ENCODE measurements around the gene ABL1.

The ABL1 gene

DNA sequence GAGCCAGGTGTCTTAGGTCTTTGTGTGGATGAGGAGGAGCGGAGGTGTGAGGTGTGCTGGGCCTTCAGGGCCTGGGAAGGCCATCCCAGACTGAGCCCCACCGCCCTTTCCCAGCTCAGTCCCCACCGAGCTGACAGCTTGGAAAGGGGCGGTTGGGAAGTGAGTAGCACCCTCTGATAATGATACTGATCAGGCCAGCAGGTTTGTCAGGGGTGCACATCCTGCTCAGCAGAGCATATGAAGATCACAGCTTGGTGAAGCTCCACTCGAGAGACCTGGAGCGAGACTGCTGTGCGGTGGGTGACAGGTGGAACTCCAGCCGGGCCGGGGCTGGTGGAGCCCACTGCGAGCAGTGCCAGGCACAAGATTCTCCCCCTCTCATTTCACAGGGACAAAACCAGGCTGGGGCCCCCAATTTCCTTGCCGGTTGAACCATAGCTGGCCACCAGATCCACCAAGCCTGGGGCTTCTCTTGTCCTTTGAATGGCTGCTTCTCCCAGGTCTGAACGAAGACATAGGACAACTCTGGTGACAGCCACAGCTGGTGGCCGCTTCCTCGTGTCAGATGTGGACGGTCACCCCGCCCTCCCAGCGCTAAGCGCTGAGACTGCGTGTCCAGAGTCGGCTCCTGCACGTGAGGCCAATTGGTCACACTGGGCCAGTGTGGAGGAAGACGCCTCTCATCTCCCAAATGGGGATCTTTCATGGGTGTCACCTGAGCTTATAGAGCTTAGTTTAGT lies 53.3 kb downstream of the ABL1 start:
- Histone ChIP-seq H3K4me1 (ENCODE audit: control insufficient read depth, low read depth, low read length) (no peaks in the 10 kb centered on the region), H3K9me3 (ENCODE audit: control insufficient read depth, low read depth, low read length) (no peaks in the 10 kb centered on the region), H3K9ac (ENCODE audit: low read length) (no peak overlapping the region), H3K4me3 (ENCODE audit: low read length) (no peak overlapping the region), H3K27me3 (ENCODE audit: control insufficient read depth, insufficient read depth, low read length) (no peaks in the 10 kb centered on the region), H3K27ac (ENCODE audit: low read length) (no peak overlapping the region), H3K36me3 (ENCODE audit: control insufficient read depth, low read depth, low read length) (peaks cover 51% of the 10 kb centered on the region)

DNA sequence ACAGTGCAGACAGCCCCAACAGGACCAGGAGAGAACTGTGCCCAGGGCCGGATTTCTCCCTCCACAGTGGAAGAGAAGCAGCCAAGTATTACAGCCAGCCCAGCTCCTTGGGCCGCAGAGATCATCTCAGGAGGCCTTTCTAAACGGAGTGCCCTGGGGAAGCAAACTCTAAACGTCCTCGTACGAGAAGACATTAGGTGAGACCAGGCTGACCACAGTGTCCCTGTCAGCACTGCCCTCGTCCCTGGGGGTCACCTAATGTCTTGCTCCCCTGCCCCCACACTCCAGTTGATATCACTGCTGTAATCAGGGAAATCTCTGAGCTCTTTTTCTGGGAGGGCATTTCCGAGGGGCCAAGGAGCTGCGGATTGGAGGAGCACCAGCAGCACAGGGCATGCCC lies 55.1 kb downstream of the ABL1 start:
- H3K9ac ChIP-seq (ENCODE audit: low read length) = no peak overlapping the region
- H3K4me1 ChIP-seq (ENCODE audit: control insufficient read depth, low read depth, low read length) = no peaks in the 10 kb centered on the region
- no peaks in the 10 kb centered on the region for H3K9me3 ChIP-seq (ENCODE audit: control insufficient read depth, low read depth, low read length)
- H3K36me3 ChIP-seq (ENCODE audit: control insufficient read depth, low read depth, low read length) = peaks cover 37% of the 10 kb centered on the region
- H3K27me3 ChIP-seq (ENCODE audit: control insufficient read depth, insufficient read depth, low read length) = no peaks in the 10 kb centered on the region
- H3K27ac ChIP-seq (ENCODE audit: low read length) = no peak overlapping the region
- H3K4me3 ChIP-seq (ENCODE audit: low read length) = no peak overlapping the region

- H3K4me3 ChIP-seq (ENCODE audit: low read length) = no peak overlapping the region
- H3K36me3 ChIP-seq (ENCODE audit: control insufficient read depth, low read depth, low read length) = peaks cover 33% of the 10 kb centered on the region
Measured at GRCh38 chr9:130890870-130891687, 56.0 kb downstream of the ABL1 start.

DNA sequence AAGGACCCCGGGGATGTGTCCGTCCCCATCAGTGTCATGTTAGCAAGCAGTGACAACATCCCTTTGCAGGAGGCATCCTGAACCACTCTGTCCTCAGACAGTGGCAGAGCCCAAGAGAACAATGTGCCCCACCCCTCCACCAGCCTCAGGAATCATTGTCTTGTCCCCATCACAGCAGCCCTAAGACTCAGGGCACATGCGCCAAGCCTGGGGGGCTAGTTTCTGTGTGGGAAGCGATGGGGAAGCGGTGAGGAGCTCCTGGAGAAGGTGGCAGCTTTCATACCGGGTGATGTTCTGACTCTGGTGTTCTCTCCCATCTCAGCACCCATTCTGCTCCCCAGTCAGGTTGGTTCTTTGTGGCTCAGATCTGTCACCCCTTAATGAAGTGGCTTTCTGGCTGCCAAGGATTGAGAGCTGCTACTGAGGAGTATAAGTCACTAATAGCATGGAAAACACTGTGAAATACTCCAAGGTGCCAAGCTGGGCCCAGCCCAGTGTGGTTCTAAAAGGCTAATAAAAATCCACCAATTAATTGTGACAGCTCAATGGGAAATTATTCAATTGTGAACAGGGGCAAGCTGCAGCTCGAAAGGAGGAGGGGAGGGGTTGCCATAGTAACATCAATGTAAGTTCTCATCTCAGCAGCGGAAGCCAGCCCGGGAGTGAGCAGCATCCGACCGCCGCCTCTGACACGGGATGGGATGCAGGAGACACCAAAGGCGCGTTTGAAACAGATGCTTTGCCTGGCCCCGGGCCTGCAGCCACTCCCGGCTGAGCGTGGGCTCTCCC lies 56.8 kb downstream of the ABL1 start:
- Histone ChIP-seq H3K9me3 (ENCODE audit: control insufficient read depth, low read depth, low read length) (no peaks in the 10 kb centered on the region), H3K36me3 (ENCODE audit: control insufficient read depth, low read depth, low read length) (peaks cover 25% of the 10 kb centered on the region), H3K27me3 (ENCODE audit: control insufficient read depth, insufficient read depth, low read length) (no peaks in the 10 kb centered on the region), H3K4me3 (ENCODE audit: low read length) (no peak overlapping the region), H3K4me1 (ENCODE audit: control insufficient read depth, low read depth, low read length) (no peaks in the 10 kb centered on the region), H3K27ac (ENCODE audit: low read length) (no peak overlapping the region), H3K9ac (ENCODE audit: low read length) (no peak overlapping the region)

More at GRCh38 chr9:130890870-130891687, 56.0 kb downstream of the ABL1 start:
- H3K27me3 ChIP-seq (ENCODE audit: control insufficient read depth, insufficient read depth, low read length) = no peaks in the 10 kb centered on the region
- H3K27ac ChIP-seq (ENCODE audit: low read length) = no peak overlapping the region
- no peaks in the 10 kb centered on the region for H3K9me3 ChIP-seq (ENCODE audit: control insufficient read depth, low read depth, low read length)
- no peak overlapping the region for H3K9ac ChIP-seq (ENCODE audit: low read length)
- no peaks in the 10 kb centered on the region for H3K4me1 ChIP-seq (ENCODE audit: control insufficient read depth, low read depth, low read length)

- no peaks in the 10 kb centered on the region for H3K9me3 ChIP-seq (ENCODE audit: control insufficient read depth, low read depth, low read length)
- H3K4me1 ChIP-seq (ENCODE audit: control insufficient read depth, low read depth, low read length) = no peaks in the 10 kb centered on the region
- no peak overlapping the region for H3K27ac ChIP-seq (ENCODE audit: low read length)
- no peak overlapping the region for H3K4me3 ChIP-seq (ENCODE audit: low read length)
- H3K9ac ChIP-seq (ENCODE audit: low read length) = no peak overlapping the region
- no peaks in the 10 kb centered on the region for H3K27me3 ChIP-seq (ENCODE audit: control insufficient read depth, insufficient read depth, low read length)
- H3K36me3 ChIP-seq (ENCODE audit: control insufficient read depth, low read depth, low read length) = peaks cover 19% of the 10 kb centered on the region
Measured at GRCh38 chr9:130892477-130893304, 57.6 kb downstream of the ABL1 start.

GRCh38 chr9:130893341-130894101 lies 58.5 kb downstream of the ABL1 start:
- H3K9me3 ChIP-seq (ENCODE audit: control insufficient read depth, low read depth, low read length) = no peaks in the 10 kb centered on the region
- no peaks in the 10 kb centered on the region for H3K27me3 ChIP-seq (ENCODE audit: control insufficient read depth, insufficient read depth, low read length)
- H3K27ac ChIP-seq (ENCODE audit: low read length) = no peak overlapping the region
- H3K4me1 ChIP-seq (ENCODE audit: control insufficient read depth, low read depth, low read length) = no peaks in the 10 kb centered on the region
- H3K36me3 ChIP-seq (ENCODE audit: control insufficient read depth, low read depth, low read length) = peaks cover 11% of the 10 kb centered on the region
- no peak overlapping the region for H3K4me3 ChIP-seq (ENCODE audit: low read length)
- H3K9ac ChIP-seq (ENCODE audit: low read length) = no peak overlapping the region

- Histone ChIP-seq H3K4me3 (ENCODE audit: low read length) (no peak overlapping the region), H3K27ac (ENCODE audit: low read length) (no peak overlapping the region), H3K27me3 (ENCODE audit: control insufficient read depth, insufficient read depth, low read length) (no peaks in the 10 kb centered on the region), H3K9me3 (ENCODE audit: control insufficient read depth, low read depth, low read length) (no peaks in the 10 kb centered on the region), H3K4me1 (ENCODE audit: control insufficient read depth, low read depth, low read length) (no peaks in the 10 kb centered on the region), H3K9ac (ENCODE audit: low read length) (no peak overlapping the region), H3K36me3 (ENCODE audit: control insufficient read depth, low read depth, low read length) (peaks cover 5% of the 10 kb centered on the region)
Measured at GRCh38 chr9:130894546-130894945, 59.5 kb downstream of the ABL1 start.

DNA sequence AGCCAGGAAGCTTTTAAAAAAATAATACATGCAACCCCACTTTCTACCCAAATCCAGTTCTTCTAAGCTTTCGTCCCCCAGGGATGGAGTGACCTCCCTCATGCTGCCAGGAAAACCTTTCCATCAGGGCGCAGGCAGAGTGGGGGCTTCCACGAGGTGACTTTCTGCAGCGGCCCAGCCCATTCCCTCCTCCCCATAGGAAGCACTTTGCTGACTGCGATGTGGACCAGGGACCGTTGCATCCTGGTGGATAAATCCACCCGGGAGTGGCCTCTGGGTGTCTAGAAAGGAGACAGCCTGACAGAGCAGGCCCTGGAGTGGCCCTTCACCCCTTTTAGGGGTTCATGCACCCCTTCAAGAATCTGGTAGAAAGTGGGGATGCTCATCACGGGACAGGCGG lies 60.0 kb downstream of the ABL1 start:
- H3K27me3 ChIP-seq (ENCODE audit: control insufficient read depth, insufficient read depth, low read length) = no peaks in the 10 kb centered on the region
- H3K36me3 ChIP-seq (ENCODE audit: control insufficient read depth, low read depth, low read length) = peaks cover 3% of the 10 kb centered on the region
- H3K9ac ChIP-seq (ENCODE audit: low read length) = no peak overlapping the region
- no peaks in the 10 kb centered on the region for H3K9me3 ChIP-seq (ENCODE audit: control insufficient read depth, low read depth, low read length)
- no peak overlapping the region for H3K27ac ChIP-seq (ENCODE audit: low read length)
- H3K4me1 ChIP-seq (ENCODE audit: control insufficient read depth, low read depth, low read length) = no peaks in the 10 kb centered on the region
- no peak overlapping the region for H3K4me3 ChIP-seq (ENCODE audit: low read length)

DNA sequence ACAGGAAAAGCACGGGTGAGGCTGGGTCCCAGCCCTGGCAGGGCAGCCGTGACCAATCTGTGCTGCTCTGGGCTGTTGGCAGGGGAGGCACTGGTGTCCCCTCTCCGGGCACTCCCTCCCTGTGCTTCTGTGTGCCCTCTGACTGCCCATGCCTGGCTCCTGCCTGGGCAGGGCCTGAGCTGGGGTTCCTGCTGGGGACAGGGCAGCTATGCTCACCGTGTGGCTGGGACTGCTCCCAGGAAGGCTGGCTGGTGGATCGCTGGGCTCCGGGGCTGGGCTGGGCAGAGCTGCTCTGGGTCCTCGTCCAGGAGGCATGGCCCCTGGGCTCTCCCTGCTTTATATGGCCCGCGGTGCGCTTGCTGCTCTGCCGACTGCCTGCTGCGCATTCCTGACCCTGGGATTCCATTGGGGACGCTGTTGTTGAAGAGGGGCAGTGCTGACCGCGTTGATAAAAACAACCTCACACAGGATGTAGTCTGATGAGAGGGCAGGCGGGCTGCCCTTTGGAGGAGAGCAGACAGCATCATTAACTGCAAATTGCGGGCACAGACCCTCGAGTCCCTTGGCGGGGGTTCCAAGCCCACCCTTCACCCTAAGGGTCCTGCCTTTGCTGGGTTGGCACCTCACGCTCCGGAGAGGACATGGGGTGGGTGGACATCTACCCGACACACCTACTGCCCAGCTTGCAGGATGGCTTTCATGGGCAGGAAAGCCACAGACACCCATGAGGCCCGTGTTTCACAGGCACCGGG lies 60.6 kb downstream of the ABL1 start:
- no peak overlapping the region for H3K9ac ChIP-seq (ENCODE audit: low read length)
- no peaks in the 10 kb centered on the region for H3K27me3 ChIP-seq (ENCODE audit: control insufficient read depth, insufficient read depth, low read length)

More for the DNA sequence above, 60.6 kb downstream of the ABL1 start:
- no peak overlapping the region for H3K27ac ChIP-seq (ENCODE audit: low read length)
- H3K9me3 ChIP-seq (ENCODE audit: control insufficient read depth, low read depth, low read length) = no peaks in the 10 kb centered on the region
- H3K36me3 ChIP-seq (ENCODE audit: control insufficient read depth, low read depth, low read length) = no peaks in the 10 kb centered on the region
- no peaks in the 10 kb centered on the region for H3K4me1 ChIP-seq (ENCODE audit: control insufficient read depth, low read depth, low read length)
- H3K4me3 ChIP-seq (ENCODE audit: low read length) = no peak overlapping the region

Data from iPS-18a (cell line).